GM21717 (cell line): ENCODE measurements around the gene CTAG1A.
"Not testable (repeated sequence)": the region's sequence is repeated elsewhere in the genome, so short reads cannot be mapped to it uniquely, and the experiment has no call there.

Source experiments
- ATAC-seq: cut with Tn5 transposase; IDR thresholded peaks from one replicate; pipeline ENCODE4 v1.9.1; 2021; ENCODE audit warnings: mild to moderate bottlenecking, moderate library complexity; ENCODE audit not compliant: unreplicated experiment

CTAG1A gene

GRCh38 chrX:154570361-154570760 lies 14.6 kb upstream of the CTAG1A start:
- not testable (repeated sequence) for ATAC-seq

DNA sequence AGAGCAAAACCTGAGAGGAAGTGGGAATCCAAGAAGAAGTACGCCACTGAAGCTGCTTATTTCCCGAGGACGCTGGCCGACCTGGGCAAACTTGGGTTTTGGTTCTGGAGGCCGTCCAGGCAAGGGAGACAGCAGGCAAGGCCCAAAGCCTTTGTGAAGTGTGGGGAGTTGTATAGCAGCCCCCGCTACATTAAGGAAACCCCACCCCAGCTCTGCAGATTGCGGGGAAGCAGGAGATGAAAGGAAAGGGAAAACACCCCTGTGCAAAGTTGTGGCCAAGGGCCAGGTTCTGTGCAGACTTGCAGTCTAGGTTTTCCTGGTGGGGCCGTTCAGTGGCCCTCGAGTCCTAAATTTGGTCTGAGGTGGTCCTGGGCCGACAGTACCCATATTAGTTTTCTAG lies 11.9 kb upstream of the CTAG1A start:
- ATAC-seq, result not testable (repeated sequence)

DNA sequence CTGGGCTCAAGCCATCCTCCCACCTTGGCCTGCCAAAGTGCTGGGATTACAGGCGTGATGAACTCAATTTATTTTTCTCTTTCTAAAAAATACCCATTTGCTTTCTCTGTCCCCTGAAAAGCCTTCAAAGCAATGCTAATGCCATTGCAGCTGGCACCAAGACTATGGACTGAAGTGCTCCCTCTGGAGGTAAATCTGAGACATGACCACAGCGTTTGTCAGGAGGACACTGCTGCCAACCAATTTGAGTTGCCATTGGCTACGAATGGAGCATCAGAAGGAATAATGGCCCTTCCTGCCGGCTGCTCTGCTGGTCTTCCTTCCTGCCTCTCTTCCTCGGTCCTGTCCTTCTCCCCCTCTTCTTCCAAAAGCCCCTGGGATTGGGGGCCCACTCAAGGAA lies 9.9 kb upstream of the CTAG1A start:
- not testable (repeated sequence) for ATAC-seq

GRCh38 chrX:154582994-154583393 lies 1.9 kb upstream of the CTAG1A start:
- not testable (repeated sequence) for ATAC-seq

DNA sequence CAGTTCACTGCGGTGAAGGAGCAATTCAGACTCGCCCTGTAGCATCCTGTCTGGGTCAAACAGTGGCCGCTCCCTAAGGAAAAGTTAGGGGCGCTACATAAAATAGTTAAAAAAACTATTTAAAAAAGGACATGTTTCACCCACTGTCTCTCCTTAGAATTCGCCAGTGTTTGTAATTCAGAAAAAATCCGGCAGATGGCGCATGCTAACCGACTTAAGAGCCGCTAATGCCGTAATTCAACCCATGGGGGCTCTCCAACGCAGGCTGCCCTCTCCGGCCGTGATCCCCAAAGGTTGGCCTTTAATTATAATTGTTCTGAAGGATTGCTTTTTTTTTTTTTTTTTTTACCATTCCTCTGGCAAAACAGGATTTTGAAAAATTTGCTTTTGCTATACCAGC lies 5.5 kb downstream of the CTAG1A start:
- ATAC-seq, result not testable (repeated sequence)

GRCh38 chrX:154592505-154592904 lies 7.6 kb downstream of the CTAG1A start:
- ATAC-seq, result no peak

DNA sequence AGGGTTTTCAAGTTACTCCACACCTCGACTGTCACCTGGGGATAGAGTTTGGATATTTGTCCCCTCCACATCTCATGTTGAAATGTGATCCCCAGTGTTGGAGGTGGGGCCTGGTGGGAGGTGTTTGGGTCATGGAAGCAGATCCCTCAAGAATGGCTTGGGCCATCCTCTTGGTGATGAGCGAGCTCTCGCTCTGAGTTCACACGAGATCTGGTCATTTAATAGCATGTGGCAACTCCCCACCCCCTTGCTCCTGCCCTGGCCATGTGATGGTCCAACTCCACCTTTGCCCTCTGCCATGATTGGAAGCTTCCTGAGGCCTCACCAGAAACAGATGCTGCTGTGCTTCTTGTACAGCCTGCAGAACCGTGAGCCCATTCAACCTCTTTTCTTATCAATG lies 8.3 kb downstream of the CTAG1A start:
- no peak for ATAC-seq

- no peak for ATAC-seq
Observed at GRCh38 chrX:154594491-154594890, 9.6 kb downstream of the CTAG1A start.

GRCh38 chrX:154595559-154596249 lies 10.8 kb downstream of the CTAG1A start:
- no peak for ATAC-seq

GRCh38 chrX:154596290-154596929 lies 11.5 kb downstream of the CTAG1A start:
- ATAC-seq, result no peak

GRCh38 chrX:154597221-154597620 lies 12.3 kb downstream of the CTAG1A start:
- no peak for ATAC-seq

GRCh38 chrX:154598656-154599055 lies 13.7 kb downstream of the CTAG1A start:
- no peak for ATAC-seq

- ATAC-seq, result no peak
Observed at GRCh38 chrX:154599531-154599930, 14.6 kb downstream of the CTAG1A start.

GRCh38 chrX:154600759-154601374 lies 15.9 kb downstream of the CTAG1A start:
- ATAC-seq, result no peak

DNA sequence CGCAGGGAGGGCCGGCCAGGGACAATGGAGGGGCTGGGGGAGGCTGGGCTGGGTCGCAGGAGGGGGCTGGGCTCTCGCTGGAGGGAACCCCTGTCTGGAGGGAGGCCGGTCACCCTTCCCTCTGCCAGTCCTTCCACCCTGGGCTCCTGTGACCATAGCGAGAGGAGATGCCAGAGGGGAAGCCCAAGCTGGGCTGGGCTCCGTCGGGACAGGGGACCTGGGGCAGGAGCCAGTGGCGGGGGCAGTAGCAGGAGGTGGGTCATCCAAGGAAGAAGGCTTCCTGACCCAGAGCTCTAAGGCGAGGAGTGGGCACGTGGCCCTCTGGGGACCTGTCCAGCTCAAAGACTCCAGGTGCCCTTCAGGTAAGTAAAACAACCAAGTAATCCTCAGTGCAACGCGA lies 17.3 kb downstream of the CTAG1A start:
- ATAC-seq, result no peak

DNA sequence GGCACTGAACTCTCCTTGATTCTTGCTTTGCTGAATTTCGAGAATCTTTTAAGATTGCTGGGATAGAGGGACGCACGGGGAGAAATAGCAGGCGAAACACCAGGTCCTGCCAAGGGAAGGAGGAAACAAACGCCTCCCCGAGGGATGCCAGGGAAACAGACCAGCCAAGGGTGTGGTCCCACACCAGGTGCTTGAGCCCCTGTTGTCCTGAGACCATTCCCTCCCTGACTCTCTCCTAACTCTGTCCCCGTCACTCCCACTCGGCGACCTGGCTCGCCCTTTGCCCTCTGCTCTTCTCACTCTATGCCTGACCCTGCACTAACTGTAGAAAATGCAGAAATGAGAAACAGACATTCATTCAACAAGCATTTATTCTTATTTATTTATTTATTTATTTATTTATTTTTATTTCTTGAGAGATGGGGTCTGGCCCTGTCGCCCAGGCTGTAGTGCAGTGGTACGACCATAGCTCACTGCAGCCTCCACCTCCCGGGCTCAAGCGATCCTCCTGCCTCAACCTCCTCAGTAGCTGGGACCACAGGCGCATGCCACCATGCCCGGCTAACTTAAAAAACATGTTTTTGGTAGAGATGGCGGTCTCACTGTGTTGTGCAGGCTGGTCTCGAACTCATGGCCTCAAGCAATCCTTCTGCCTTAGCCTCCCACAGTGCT lies 18.0 kb downstream of the CTAG1A start:
- no peak for ATAC-seq

- ATAC-seq, result no peak
Observed at GRCh38 chrX:154603438-154604430, 18.8 kb downstream of the CTAG1A start.

DNA sequence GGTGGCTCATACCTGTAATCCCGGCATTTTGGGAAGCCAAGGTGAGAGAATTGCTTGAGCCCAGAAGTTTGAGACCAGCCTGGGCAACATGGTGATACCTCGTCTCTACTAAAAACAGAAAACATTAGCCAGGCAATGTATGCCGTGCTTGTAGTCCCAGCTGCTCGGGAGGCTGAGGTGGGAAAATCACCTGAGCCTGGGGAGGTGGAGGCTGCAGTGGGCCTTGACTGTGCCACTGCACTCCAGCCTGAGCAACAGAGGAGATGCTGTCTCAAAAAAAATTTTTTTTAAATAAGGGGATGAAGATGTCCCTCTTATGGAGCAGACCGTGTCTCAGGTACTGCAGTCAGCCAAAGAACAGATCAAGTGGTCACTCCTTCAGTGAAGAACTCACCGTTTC lies 20.6 kb downstream of the CTAG1A start:
- no peak for ATAC-seq

DNA sequence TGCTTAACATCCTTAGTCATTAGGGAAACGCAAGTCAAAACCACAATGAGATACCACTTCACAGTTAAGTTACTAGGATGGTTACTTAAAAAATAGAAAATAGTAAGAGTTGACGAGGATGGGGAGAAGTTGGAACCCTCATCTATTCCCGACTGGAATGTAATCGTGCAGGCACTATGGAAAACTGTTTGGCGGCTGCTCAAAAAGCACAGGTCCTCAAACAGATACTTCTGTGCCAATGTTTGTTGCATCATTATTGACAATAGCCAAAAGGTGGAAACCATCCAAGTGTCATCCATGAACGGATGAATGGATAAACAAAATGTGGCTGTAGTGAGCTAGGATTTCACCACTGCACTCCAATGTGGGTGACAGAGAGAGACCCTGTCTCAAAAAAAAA lies 22.4 kb downstream of the CTAG1A start:
- ATAC-seq, result no peak

DNA sequence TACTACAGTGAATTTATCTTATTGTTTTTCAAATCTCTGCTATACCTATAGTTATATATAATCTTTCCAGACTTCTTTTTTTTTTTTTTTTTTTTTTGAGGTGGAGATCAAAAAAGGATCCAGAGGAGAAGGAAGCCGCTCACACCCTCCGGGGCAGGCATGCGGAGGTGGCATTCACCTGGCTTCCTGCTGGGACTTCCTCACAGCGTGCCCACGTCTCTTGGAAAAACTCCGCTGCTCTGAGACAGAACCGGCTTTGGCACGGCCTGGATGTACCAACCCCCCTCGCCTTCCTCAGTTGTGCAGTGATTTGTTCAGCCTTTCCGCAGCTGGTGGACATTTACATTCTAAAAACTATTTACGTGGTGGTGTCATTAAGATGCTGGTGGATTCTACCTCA lies 23.0 kb downstream of the CTAG1A start:
- ATAC-seq, result not testable (repeated sequence)
